SU-DHL-6 (cell line): ENCODE data around the gene CDCA3.

ENCODE experiments used
- CTCF ChIP-seq: fragments of 200-600 bp; sonication (generic); IDR thresholded peaks from one replicate; pipeline ENCODE4 v1.5.1; 2017; ENCODE audit warnings: antibody characterized with exemption, mild to moderate bottlenecking, low read length, moderate library complexity; ENCODE audit not compliant: insufficient read depth, poor library complexity, severe bottlenecking
- EZH2phosphoT487 ChIP-seq: fragments of 200-600 bp; sonication (generic), shearing (Covaris generic); conservative IDR thresholded peaks from 2 replicates; pipeline ENCODE4 v1.6.1; 2018; ENCODE audit warnings: mild to moderate bottlenecking, antibody characterized with exemption, low read length, moderate library complexity, mixed read lengths

- TF ChIP-seq CTCF (no peak), EZH2phosphoT487 (no peak)
Observed at GRCh38 chr12:6884539-6884938, 33.5 kb upstream of the CDCA3 start.
